Central memory CD4-positive, alpha-beta T cell (primary cell): ENCODE results near the gene PEX14.

Source experiments
- DNase-seq: peaks from one replicate; pipeline ENCODE4 v3.0.0; 2022

The PEX14 gene

GRCh38 chr1:10597492-10598388 is 123.0 kb downstream of the PEX14 start:
- no peak for DNase-seq

- DNase-seq: no peak
Observed at GRCh38 chr1:10598389-10598702, 123.6 kb downstream of the PEX14 start.

GRCh38 chr1:10599194-10599861 is 124.6 kb downstream of the PEX14 start:
- no peak for DNase-seq

GRCh38 chr1:10601342-10602070 is 126.8 kb downstream of the PEX14 start:
- no peak for DNase-seq

GRCh38 chr1:10602936-10603335 is 128.2 kb downstream of the PEX14 start:
- DNase-seq: no peak

GRCh38 chr1:10604966-10605365 is 130.2 kb downstream of the PEX14 start:
- DNase-seq: no peak

GRCh38 chr1:10606064-10606463 is 131.3 kb downstream of the PEX14 start:
- DNase-seq: no peak

- DNase-seq: no peak
Observed at GRCh38 chr1:10607228-10607627, 132.5 kb downstream of the PEX14 start.

- DNase-seq: no peak
Observed at GRCh38 chr1:10608690-10609089, 133.9 kb downstream of the PEX14 start.

- DNase-seq: no peak
Observed at GRCh38 chr1:10610901-10611600, 136.3 kb downstream of the PEX14 start.

- DNase-seq: no peak
Observed at GRCh38 chr1:10612436-10613160, 137.8 kb downstream of the PEX14 start.

- DNase-seq: no peak
Observed at GRCh38 chr1:10613340-10613739, 138.6 kb downstream of the PEX14 start.

- DNase-seq: no peak
Observed at GRCh38 chr1:10613861-10614260, 139.1 kb downstream of the PEX14 start.

- no peak for DNase-seq
Observed at GRCh38 chr1:10614377-10615225, 139.9 kb downstream of the PEX14 start.

GRCh38 chr1:10615332-10615731 is 140.6 kb downstream of the PEX14 start:
- DNase-seq: no peak

- no peak for DNase-seq
Observed at GRCh38 chr1:10615932-10616671, 141.4 kb downstream of the PEX14 start.

- DNase-seq: no peak
Observed at GRCh38 chr1:10616696-10617095, 141.9 kb downstream of the PEX14 start.

GRCh38 chr1:10617318-10617717 is 142.6 kb downstream of the PEX14 start:
- no peak for DNase-seq

GRCh38 chr1:10617931-10618885 is 143.5 kb downstream of the PEX14 start:
- no peak for DNase-seq
